Stimulated activated effector memory CD8-positive, alpha-beta T cell treated with anti-CD3 and anti-CD28 coated beads, Interleukin-12 subunit alpha, Interleukin-12 subunit beta, amount 100 ng/mL, for 72 hours (primary cell): Measurements from ENCODE around the gene NTHL1.

ENCODE experiments used
- ATAC-seq: fragments of 150-1000 bp; cut with Tn5 transposase; 2 replicates; pipeline ENCODE4 v1.10.0; 2021
- DNase-seq, 2 donors: peaks; one replicate each; pipeline ENCODE4 v3.0.0; 2021 to 2022; ENCODE audit warnings: low spot score in 2 of 2
- H3K27ac Mint-ChIP-seq: one replicate; pipeline ENCODE4 v1.8.0; 2022; ENCODE audit warnings: mild to moderate bottlenecking, mixed read lengths
- H3K36me3 Mint-ChIP-seq: one replicate; pipeline ENCODE4 v1.8.0; 2022; ENCODE audit warnings: mild to moderate bottlenecking, mixed read lengths
- H3K4me1 Mint-ChIP-seq: one replicate; pipeline ENCODE4 v1.8.0; 2022; ENCODE audit warnings: mixed read lengths
- H3K4me3 Mint-ChIP-seq: one replicate; pipeline ENCODE4 v1.8.0; 2022; ENCODE audit warnings: mild to moderate bottlenecking, mixed read lengths
- H3K9me3 Mint-ChIP-seq: one replicate; pipeline ENCODE4 v1.8.0; 2022; ENCODE audit warnings: mixed read lengths

The NTHL1 gene

GRCh38 chr16:2077696-2078095 is 30.1 kb upstream of the NTHL1 start:
- peaks cover 36% of the 10 kb centered on the region for H3K36me3 Mint-ChIP-seq
- H3K4me3 Mint-ChIP-seq, result no peak overlapping the region
- no peak for ATAC-seq
- peaks cover 5% of the 10 kb centered on the region for H3K4me1 Mint-ChIP-seq
- no peak for DNase-seq
- no peak overlapping the region for H3K27ac Mint-ChIP-seq
- H3K9me3 Mint-ChIP-seq, result no peaks in the 10 kb centered on the region

GRCh38 chr16:2077016-2077415 is 29.4 kb upstream of the NTHL1 start:
- no peak overlapping the region for H3K4me3 Mint-ChIP-seq

GRCh38 chr16:2076072-2076865 is 28.6 kb upstream of the NTHL1 start:
- peaks cover 45% of the 10 kb centered on the region for H3K36me3 Mint-ChIP-seq
- H3K4me3 Mint-ChIP-seq, result no peak overlapping the region
- no peak overlapping the region for H3K27ac Mint-ChIP-seq
- no peak for ATAC-seq
- DNase-seq, result no peak
- no peaks in the 10 kb centered on the region for H3K9me3 Mint-ChIP-seq
- no peaks in the 10 kb centered on the region for H3K4me1 Mint-ChIP-seq

More at GRCh38 chr16:2077016-2077415, 29.4 kb upstream of the NTHL1 start:
- DNase-seq (no peak), ATAC-seq (no peak)
- no peaks in the 10 kb centered on the region for H3K9me3 Mint-ChIP-seq
- peaks cover under 1% of the 10 kb centered on the region for H3K4me1 Mint-ChIP-seq
- peaks cover 43% of the 10 kb centered on the region for H3K36me3 Mint-ChIP-seq
- H3K27ac Mint-ChIP-seq, result no peak overlapping the region

GRCh38 chr16:2075631-2076030 is 28.0 kb upstream of the NTHL1 start:
- ATAC-seq, result no peak
- no peaks in the 10 kb centered on the region for H3K9me3 Mint-ChIP-seq
- H3K36me3 Mint-ChIP-seq, result peaks cover 42% of the 10 kb centered on the region
- no peaks in the 10 kb centered on the region for H3K4me1 Mint-ChIP-seq
- DNase-seq, result no peak
- H3K27ac Mint-ChIP-seq, result no peak overlapping the region
- no peak overlapping the region for H3K4me3 Mint-ChIP-seq

GRCh38 chr16:2074071-2074470 is 26.4 kb upstream of the NTHL1 start:
- Mint-ChIP-seq H3K4me1 (no peaks in the 10 kb centered on the region), H3K36me3 (peaks cover 48% of the 10 kb centered on the region), H3K9me3 (no peaks in the 10 kb centered on the region), H3K27ac (peak overlapping the region; percentile 60), H3K4me3 (no peak overlapping the region)
- DNase-seq (no peak), ATAC-seq (no peak)

GRCh38 chr16:2072926-2073325 is 25.3 kb upstream of the NTHL1 start:
- ATAC-seq (no peak), DNase-seq (no peak)
- Mint-ChIP-seq H3K4me1 (no peaks in the 10 kb centered on the region), H3K4me3 (no peak overlapping the region), H3K9me3 (no peaks in the 10 kb centered on the region), H3K27ac (peak overlapping the region; percentile 70), H3K36me3 (peaks cover 57% of the 10 kb centered on the region)

- no peak overlapping the region for H3K4me3 Mint-ChIP-seq
- no peaks in the 10 kb centered on the region for H3K4me1 Mint-ChIP-seq
- peak overlapping the region; percentile 29 for H3K27ac Mint-ChIP-seq
- DNase-seq (no peak), ATAC-seq (no peak)
- H3K36me3 Mint-ChIP-seq, result peaks cover 59% of the 10 kb centered on the region
- H3K9me3 Mint-ChIP-seq, result no peaks in the 10 kb centered on the region
Observed at GRCh38 chr16:2071454-2072202, 24.0 kb upstream of the NTHL1 start.

- no peak for DNase-seq
- H3K9me3 Mint-ChIP-seq, result no peaks in the 10 kb centered on the region
- no peak for ATAC-seq
- H3K36me3 Mint-ChIP-seq, result peaks cover 64% of the 10 kb centered on the region
- H3K4me1 Mint-ChIP-seq, result peaks cover 5% of the 10 kb centered on the region
- H3K27ac Mint-ChIP-seq, result no peak overlapping the region
- H3K4me3 Mint-ChIP-seq, result no peak overlapping the region
Observed at GRCh38 chr16:2070576-2071453, 23.2 kb upstream of the NTHL1 start.

- ATAC-seq, result no peak
- Mint-ChIP-seq H3K4me1 (peaks cover 6% of the 10 kb centered on the region), H3K4me3 (no peak overlapping the region), H3K27ac (no peak overlapping the region), H3K36me3 (peaks cover 63% of the 10 kb centered on the region), H3K9me3 (no peaks in the 10 kb centered on the region)
- DNase-seq, result no peak
Observed at GRCh38 chr16:2066139-2066538, 18.5 kb upstream of the NTHL1 start.

- ATAC-seq, result no peak
- peaks cover 6% of the 10 kb centered on the region for H3K4me1 Mint-ChIP-seq
- H3K4me3 Mint-ChIP-seq, result no peak overlapping the region
- peaks cover 64% of the 10 kb centered on the region for H3K36me3 Mint-ChIP-seq
- no peak for DNase-seq
- no peaks in the 10 kb centered on the region for H3K9me3 Mint-ChIP-seq
- no peak overlapping the region for H3K27ac Mint-ChIP-seq
Observed at GRCh38 chr16:2064368-2064945, 16.8 kb upstream of the NTHL1 start.

- Mint-ChIP-seq H3K9me3 (no peaks in the 10 kb centered on the region), H3K4me3 (no peak overlapping the region), H3K27ac (no peak overlapping the region), H3K36me3 (peaks cover 63% of the 10 kb centered on the region), H3K4me1 (peaks cover 6% of the 10 kb centered on the region)
- DNase-seq, result no peak
- ATAC-seq, result no peak
Observed at GRCh38 chr16:2063861-2064260, 16.2 kb upstream of the NTHL1 start.

- Mint-ChIP-seq H3K4me1 (peaks cover 11% of the 10 kb centered on the region), H3K9me3 (no peaks in the 10 kb centered on the region), H3K36me3 (peaks cover 57% of the 10 kb centered on the region), H3K4me3 (no peak overlapping the region), H3K27ac (no peak overlapping the region)
- no peak for DNase-seq
- no peak for ATAC-seq
Observed at GRCh38 chr16:2062801-2063200, 15.2 kb upstream of the NTHL1 start.

GRCh38 chr16:2061526-2061925 is 13.9 kb upstream of the NTHL1 start:
- Mint-ChIP-seq H3K9me3 (no peaks in the 10 kb centered on the region), H3K36me3 (peaks cover 44% of the 10 kb centered on the region), H3K4me3 (no peak overlapping the region), H3K27ac (no peak overlapping the region), H3K4me1 (peaks cover 11% of the 10 kb centered on the region)
- ATAC-seq (no peak), DNase-seq (no peak)

GRCh38 chr16:2061023-2061422 is 13.4 kb upstream of the NTHL1 start:
- ATAC-seq, result no peak
- Mint-ChIP-seq H3K4me1 (peaks cover 8% of the 10 kb centered on the region), H3K27ac (no peak overlapping the region), H3K4me3 (no peak overlapping the region), H3K9me3 (no peaks in the 10 kb centered on the region), H3K36me3 (peaks cover 40% of the 10 kb centered on the region)
- no peak for DNase-seq

- no peak overlapping the region for H3K27ac Mint-ChIP-seq
- DNase-seq, result no peak
- no peak overlapping the region for H3K4me3 Mint-ChIP-seq
- no peaks in the 10 kb centered on the region for H3K9me3 Mint-ChIP-seq
- peaks cover 37% of the 10 kb centered on the region for H3K36me3 Mint-ChIP-seq
- no peak for ATAC-seq
- peaks cover 5% of the 10 kb centered on the region for H3K4me1 Mint-ChIP-seq
Observed at GRCh38 chr16:2060346-2060745, 12.7 kb upstream of the NTHL1 start.
